ENCODE results near the gene DCTN2. TPM values are rescaled to one million over a fixed set of nuclear protein-coding genes. Genes with fewer than 3 reads are reported as not detected.

Gene DCTN2
- total RNA-seq, 1 donor from 2014 or later = 227 TPM

GRCh38 chr12:57550641-57551549 lies 3.9 kb upstream of the DCTN2 start:
- DNase-seq (ENCODE audit: extremely low read depth, low read depth, low spot score) = no peak

- DNase-seq (ENCODE audit: extremely low read depth, low read depth, low spot score) = no peak
These were observed 3.1 kb upstream of the DCTN2 start, which contains the start of gene KIF5A for GRCh38 chr12:57549909-57550640. Gene KIF5A, plus strand, starts transcription at chr12:57550044. Its CDS starts 228 bp downstream, at chr12:57550272.

GRCh38 chr12:57549203-57549908 lies 2.4 kb upstream of the DCTN2 start:
- no peak for DNase-seq (ENCODE audit: extremely low read depth, low read depth, low spot score)

GRCh38 chr12:57548488-57548887 lies 1.5 kb upstream of the DCTN2 start:
- no peak for DNase-seq (ENCODE audit: extremely low read depth, low read depth, low spot score)

- no peak for DNase-seq (ENCODE audit: extremely low read depth, low read depth, low spot score)
These were observed 972 bp upstream of the DCTN2 start for GRCh38 chr12:57548013-57548315.

- no peak for DNase-seq (ENCODE audit: extremely low read depth, low read depth, low spot score)
These were observed 458 bp upstream of the DCTN2 start for GRCh38 chr12:57547288-57548012.

- no peak for DNase-seq (ENCODE audit: extremely low read depth, low read depth, low spot score)
These were observed 1.1 kb downstream of the DCTN2 start for GRCh38 chr12:57545809-57546437.

- no peak for DNase-seq (ENCODE audit: extremely low read depth, low read depth, low spot score)
These were observed 3.4 kb downstream of the DCTN2 start for GRCh38 chr12:57543581-57543980.

- DNase-seq (ENCODE audit: extremely low read depth, low read depth, low spot score) = no peak
These were observed 5.3 kb downstream of the DCTN2 start for GRCh38 chr12:57541717-57542116.

GRCh38 chr12:57541001-57541400 lies 6.0 kb downstream of the DCTN2 start:
- DNase-seq (ENCODE audit: extremely low read depth, low read depth, low spot score) = no peak

- no peak for DNase-seq (ENCODE audit: extremely low read depth, low read depth, low spot score)
These were observed 7.7 kb downstream of the DCTN2 start for GRCh38 chr12:57539134-57539768.

- no peak for DNase-seq (ENCODE audit: extremely low read depth, low read depth, low spot score)
These were observed 10.4 kb downstream of the DCTN2 start for GRCh38 chr12:57536597-57536942.

GRCh38 chr12:57535764-57536596 lies 11.0 kb downstream of the DCTN2 start:
- DNase-seq (ENCODE audit: extremely low read depth, low read depth, low spot score) = no peak

GRCh38 chr12:57534991-57535543 lies 11.9 kb downstream of the DCTN2 start:
- DNase-seq (ENCODE audit: extremely low read depth, low read depth, low spot score) = no peak

- no peak for DNase-seq (ENCODE audit: extremely low read depth, low read depth, low spot score)
These were observed 12.7 kb downstream of the DCTN2 start for GRCh38 chr12:57534250-57534649.

- DNase-seq (ENCODE audit: extremely low read depth, low read depth, low spot score) = no peak
These were observed 13.9 kb downstream of the DCTN2 start for GRCh38 chr12:57533108-57533507.

- no peak for DNase-seq (ENCODE audit: extremely low read depth, low read depth, low spot score)
These were observed 15.2 kb downstream of the DCTN2 start for GRCh38 chr12:57531836-57532235.

GRCh38 chr12:57530396-57531142 lies 16.4 kb downstream of the DCTN2 start:
- no peak for DNase-seq (ENCODE audit: extremely low read depth, low read depth, low spot score)
